LNCAP (cell line): Measurements from ENCODE around the gene TEAD3.

Experiments
- TF ChIP-seq, protein P1 (sequence below): fragments of 450-650 bp; IDR thresholded peaks from 2 replicates; pipeline ENCODE4 v1.5.1; 2017; ENCODE audit warnings: mild to moderate bottlenecking

TEAD3 gene

DNA sequence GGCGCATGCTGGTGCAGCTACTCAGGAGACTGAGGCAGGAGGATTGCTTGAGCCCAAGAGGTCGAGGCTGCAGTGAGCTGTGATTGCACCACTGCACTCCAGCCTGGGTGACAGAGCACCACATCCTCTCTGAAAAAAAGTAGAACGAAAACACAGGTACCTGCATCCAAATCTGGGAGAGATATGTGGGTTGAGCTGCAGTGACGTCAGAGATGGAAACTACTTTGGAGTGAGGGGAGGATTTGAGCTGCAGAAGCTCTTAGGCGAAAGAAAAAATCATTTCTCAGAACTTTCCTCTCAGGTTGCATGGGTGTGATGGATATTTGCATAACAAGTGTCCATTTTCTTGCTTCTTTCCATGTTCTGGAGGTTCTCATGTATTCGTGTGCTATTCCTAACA is 19.8 kb upstream of the TEAD3 start:
- TF ChIP-seq, protein P1, sequence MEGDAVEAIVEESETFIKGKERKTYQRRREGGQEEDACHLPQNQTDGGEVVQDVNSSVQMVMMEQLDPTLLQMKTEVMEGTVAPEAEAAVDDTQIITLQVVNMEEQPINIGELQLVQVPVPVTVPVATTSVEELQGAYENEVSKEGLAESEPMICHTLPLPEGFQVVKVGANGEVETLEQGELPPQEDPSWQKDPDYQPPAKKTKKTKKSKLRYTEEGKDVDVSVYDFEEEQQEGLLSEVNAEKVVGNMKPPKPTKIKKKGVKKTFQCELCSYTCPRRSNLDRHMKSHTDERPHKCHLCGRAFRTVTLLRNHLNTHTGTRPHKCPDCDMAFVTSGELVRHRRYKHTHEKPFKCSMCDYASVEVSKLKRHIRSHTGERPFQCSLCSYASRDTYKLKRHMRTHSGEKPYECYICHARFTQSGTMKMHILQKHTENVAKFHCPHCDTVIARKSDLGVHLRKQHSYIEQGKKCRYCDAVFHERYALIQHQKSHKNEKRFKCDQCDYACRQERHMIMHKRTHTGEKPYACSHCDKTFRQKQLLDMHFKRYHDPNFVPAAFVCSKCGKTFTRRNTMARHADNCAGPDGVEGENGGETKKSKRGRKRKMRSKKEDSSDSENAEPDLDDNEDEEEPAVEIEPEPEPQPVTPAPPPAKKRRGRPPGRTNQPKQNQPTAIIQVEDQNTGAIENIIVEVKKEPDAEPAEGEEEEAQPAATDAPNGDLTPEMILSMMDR, result no peak

GRCh38 chr6:35514587-35514986 is 17.7 kb upstream of the TEAD3 start:
- TF ChIP-seq, protein P1, result no peak

DNA sequence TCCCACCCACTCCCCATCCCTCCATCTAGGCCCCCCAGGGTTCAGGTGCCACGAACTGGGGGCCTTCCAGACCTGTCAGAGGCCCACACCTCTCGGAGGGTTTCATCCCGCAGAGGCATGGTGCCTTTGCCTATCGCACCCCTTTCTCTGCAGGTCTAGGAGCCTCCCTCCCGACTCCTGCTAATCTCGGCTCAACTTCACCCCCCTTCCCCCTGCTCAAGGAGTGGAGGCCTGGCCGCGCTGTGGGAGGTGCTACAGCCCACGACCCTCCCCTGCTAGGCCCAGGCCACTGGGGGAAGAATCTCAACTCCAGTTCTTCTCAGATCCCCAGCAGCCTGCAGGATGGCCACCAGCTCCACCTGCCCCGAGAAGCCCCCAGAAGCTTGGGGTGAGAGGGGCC is 15.9 kb upstream of the TEAD3 start, which contains the start of gene TULP1:
Gene TULP1 (minus strand): TSS at position 157 of the 400 bp plus-strand sequence. CDS start 38 bp downstream, at position 119.
- TF ChIP-seq, protein P1, result no peak

GRCh38 chr6:35512006-35512405 is 15.1 kb upstream of the TEAD3 start:
- TF ChIP-seq, protein P1, result no peak

GRCh38 chr6:35511562-35511941 is 14.7 kb upstream of the TEAD3 start:
- TF ChIP-seq, protein P1, result no peak

GRCh38 chr6:35510916-35511561 is 14.2 kb upstream of the TEAD3 start:
- TF ChIP-seq, protein P1, result no peak

GRCh38 chr6:35508542-35508941 is 11.7 kb upstream of the TEAD3 start:
- TF ChIP-seq, protein P1, result no peak

- TF ChIP-seq, protein P1, result no peak
Observed at GRCh38 chr6:35508027-35508426, 11.1 kb upstream of the TEAD3 start.
